Esophagus muscularis mucosa (tissue), 4 donors: Measurements from ENCODE around the gene SHD.

Experiments used
- EP300 ChIP-seq: sonication (generic); formaldehyde crosslinking; IDR thresholded peaks from one replicate; pipeline ENCODE4 v1.6.1; 2017; ENCODE audit warnings: antibody characterized with exemption
- POLR2A ChIP-seq: fragments of 450-650 bp; IDR thresholded peaks from one replicate; pipeline ENCODE4 v1.6.1; 2017; ENCODE audit warnings: antibody characterized with exemption, moderate library complexity, mild to moderate bottlenecking, low read depth
- TF ChIP-seq, protein P1 (sequence below), 3 experiments: fragments of 200-600 bp in 2 of 3; fragments of 450-650 bp in 1 of 3; sonication (generic) in 2 of 3; IDR thresholded peaks; one replicate each; pipeline ENCODE4 v1.5.1; 2017 to 2019; ENCODE audit warnings: antibody characterized with exemption in 3 of 3, mild to moderate bottlenecking in 2 of 3, moderate library complexity in 1 of 3

- TF ChIP-seq, protein P1, sequence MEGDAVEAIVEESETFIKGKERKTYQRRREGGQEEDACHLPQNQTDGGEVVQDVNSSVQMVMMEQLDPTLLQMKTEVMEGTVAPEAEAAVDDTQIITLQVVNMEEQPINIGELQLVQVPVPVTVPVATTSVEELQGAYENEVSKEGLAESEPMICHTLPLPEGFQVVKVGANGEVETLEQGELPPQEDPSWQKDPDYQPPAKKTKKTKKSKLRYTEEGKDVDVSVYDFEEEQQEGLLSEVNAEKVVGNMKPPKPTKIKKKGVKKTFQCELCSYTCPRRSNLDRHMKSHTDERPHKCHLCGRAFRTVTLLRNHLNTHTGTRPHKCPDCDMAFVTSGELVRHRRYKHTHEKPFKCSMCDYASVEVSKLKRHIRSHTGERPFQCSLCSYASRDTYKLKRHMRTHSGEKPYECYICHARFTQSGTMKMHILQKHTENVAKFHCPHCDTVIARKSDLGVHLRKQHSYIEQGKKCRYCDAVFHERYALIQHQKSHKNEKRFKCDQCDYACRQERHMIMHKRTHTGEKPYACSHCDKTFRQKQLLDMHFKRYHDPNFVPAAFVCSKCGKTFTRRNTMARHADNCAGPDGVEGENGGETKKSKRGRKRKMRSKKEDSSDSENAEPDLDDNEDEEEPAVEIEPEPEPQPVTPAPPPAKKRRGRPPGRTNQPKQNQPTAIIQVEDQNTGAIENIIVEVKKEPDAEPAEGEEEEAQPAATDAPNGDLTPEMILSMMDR (IDR thresholded peaks at IDR 0.05): no peak
- TF ChIP-seq EP300 (no peak), POLR2A (no peak)
These were observed 34.9 kb downstream of the SHD start for GRCh38 chr19:4313847-4314490.
